GM21390 (cell line): Measurements from ENCODE around the gene CCDC134.

Experiments
- ATAC-seq: cut with Tn5 transposase; IDR thresholded peaks from one replicate; pipeline ENCODE4 v1.9.1; 2021; ENCODE audit not compliant: unreplicated experiment

Gene CCDC134

GRCh38 chr22:41782751-41783150, 17.7 kb upstream of the CCDC134 start:
- no peak for ATAC-seq

- no peak for ATAC-seq
These were observed 13.1 kb upstream of the CCDC134 start for GRCh38 chr22:41787331-41787730.

GRCh38 chr22:41793871-41794270, 6.6 kb upstream of the CCDC134 start:
- no peak for ATAC-seq

- no peak for ATAC-seq
These were observed 1.7 kb upstream of the CCDC134 start for GRCh38 chr22:41798736-41799135.

GRCh38 chr22:41799486-41800347, 762 bp upstream of the CCDC134 start:
- ATAC-seq, result peak; percentile 19

- ATAC-seq, result no peak
These were observed 804 bp downstream of the CCDC134 start for GRCh38 chr22:41801147-41801819.

- ATAC-seq, result no peak
These were observed 1.4 kb downstream of the CCDC134 start for GRCh38 chr22:41801886-41802285.

- ATAC-seq, result no peak
These were observed 5.2 kb downstream of the CCDC134 start for GRCh38 chr22:41805639-41806038.

GRCh38 chr22:41808400-41808799, 7.9 kb downstream of the CCDC134 start:
- no peak for ATAC-seq

- ATAC-seq, result no peak
These were observed 9.5 kb downstream of the CCDC134 start for GRCh38 chr22:41810022-41810421.

GRCh38 chr22:41812805-41813545, 12.5 kb downstream of the CCDC134 start:
- ATAC-seq, result no peak

GRCh38 chr22:41813726-41814410, 13.4 kb downstream of the CCDC134 start:
- ATAC-seq, result no peak

GRCh38 chr22:41815716-41816115, 15.2 kb downstream of the CCDC134 start:
- no peak for ATAC-seq

- no peak for ATAC-seq
These were observed 15.8 kb downstream of the CCDC134 start for GRCh38 chr22:41816241-41816640.

GRCh38 chr22:41816871-41817270, 16.4 kb downstream of the CCDC134 start:
- ATAC-seq, result no peak

GRCh38 chr22:41818011-41818410, 17.5 kb downstream of the CCDC134 start:
- ATAC-seq, result no peak

- ATAC-seq, result no peak
These were observed 18.1 kb downstream of the CCDC134 start for GRCh38 chr22:41818596-41818995.

- ATAC-seq, result no peak
These were observed 18.8 kb downstream of the CCDC134 start for GRCh38 chr22:41819257-41819656.

- no peak for ATAC-seq
These were observed 20.0 kb downstream of the CCDC134 start for GRCh38 chr22:41820447-41820846.

GRCh38 chr22:41821471-41822316, 21.2 kb downstream of the CCDC134 start:
- no peak for ATAC-seq
